Progenitor cell of endocrine pancreas (in vitro differentiated cells): Measurements from ENCODE around the gene TNFRSF9. TPM values are rescaled to one million over a fixed set of nuclear protein-coding genes. Genes with fewer than 3 reads are reported as not detected.
A peak's percentile ranks its signal among the peaks of the same experiment; 100 is the strongest.

Experiments used
- DNase-seq: peaks from one replicate; pipeline ENCODE4 v3.0.0; 2021; ENCODE audit warnings: low spot score; ENCODE audit not compliant: unreplicated experiment
- H3K27ac Mint-ChIP-seq: 2 replicates; pipeline ENCODE4 v1.8.0; 2021; ENCODE audit warnings: mild to moderate bottlenecking, moderate library complexity, mixed read lengths
- H3K27me3 Mint-ChIP-seq: 2 replicates; pipeline ENCODE4 v1.8.0; 2021; ENCODE audit warnings: mixed read lengths
- H3K36me3 Mint-ChIP-seq: 2 replicates; pipeline ENCODE4 v1.8.0; 2022; ENCODE audit warnings: mixed read lengths; ENCODE audit not compliant: insufficient read depth
- H3K4me1 Mint-ChIP-seq: 2 replicates; pipeline ENCODE4 v1.8.0; 2021; ENCODE audit warnings: low read depth, mixed read lengths
- H3K4me3 Mint-ChIP-seq: 2 replicates; pipeline ENCODE4 v1.8.0; 2021; ENCODE audit warnings: low read depth, mild to moderate bottlenecking, moderate library complexity, mixed read lengths
- H3K9me3 Mint-ChIP-seq: 2 replicates; pipeline ENCODE4 v1.8.0; 2021; ENCODE audit warnings: low read depth, mixed read lengths
- total RNA-seq: library from RNA; stranded (reverse); gene quantifications from 2 replicates; pipeline ENCODE4 v1.2.1, GENCODE V29; 2021
- TF ChIP-seq, protein P1 (sequence below): fragments of 200-600 bp; sonication (generic); IDR thresholded peaks from one replicate; pipeline ENCODE4 v1.5.0; 2021; ENCODE audit warnings: antibody characterized with exemption, mild to moderate bottlenecking; ENCODE audit not compliant: unreplicated experiment

TNFRSF9 gene
- total RNA-seq, 1 donor from 2014 or later: 0.60 TPM

DNA sequence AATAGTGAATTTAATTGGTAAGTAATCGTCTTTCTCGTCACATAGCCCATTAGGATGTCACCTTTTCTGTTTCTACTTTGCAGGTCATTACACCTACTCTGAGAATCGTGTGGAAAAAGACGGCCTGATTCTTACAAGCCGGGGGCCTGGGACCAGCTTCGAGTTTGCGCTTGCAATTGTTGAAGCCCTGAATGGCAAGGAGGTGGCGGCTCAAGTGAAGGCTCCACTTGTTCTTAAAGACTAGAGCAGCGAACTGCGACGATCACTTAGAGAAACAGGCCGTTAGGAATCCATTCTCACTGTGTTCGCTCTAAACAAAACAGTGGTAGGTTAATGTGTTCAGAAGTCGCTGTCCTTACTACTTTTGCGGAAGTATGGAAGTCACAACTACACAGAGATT is 44.2 kb upstream of the TNFRSF9 start:
- Mint-ChIP-seq H3K9me3 (no peaks in the 10 kb centered on the region), H3K27me3 (no peaks in the 10 kb centered on the region), H3K4me1 (peaks cover 13% of the 10 kb centered on the region), H3K36me3 (peaks cover 28% of the 10 kb centered on the region), H3K27ac (no peak overlapping the region), H3K4me3 (no peak overlapping the region)
- TF ChIP-seq, protein P1, sequence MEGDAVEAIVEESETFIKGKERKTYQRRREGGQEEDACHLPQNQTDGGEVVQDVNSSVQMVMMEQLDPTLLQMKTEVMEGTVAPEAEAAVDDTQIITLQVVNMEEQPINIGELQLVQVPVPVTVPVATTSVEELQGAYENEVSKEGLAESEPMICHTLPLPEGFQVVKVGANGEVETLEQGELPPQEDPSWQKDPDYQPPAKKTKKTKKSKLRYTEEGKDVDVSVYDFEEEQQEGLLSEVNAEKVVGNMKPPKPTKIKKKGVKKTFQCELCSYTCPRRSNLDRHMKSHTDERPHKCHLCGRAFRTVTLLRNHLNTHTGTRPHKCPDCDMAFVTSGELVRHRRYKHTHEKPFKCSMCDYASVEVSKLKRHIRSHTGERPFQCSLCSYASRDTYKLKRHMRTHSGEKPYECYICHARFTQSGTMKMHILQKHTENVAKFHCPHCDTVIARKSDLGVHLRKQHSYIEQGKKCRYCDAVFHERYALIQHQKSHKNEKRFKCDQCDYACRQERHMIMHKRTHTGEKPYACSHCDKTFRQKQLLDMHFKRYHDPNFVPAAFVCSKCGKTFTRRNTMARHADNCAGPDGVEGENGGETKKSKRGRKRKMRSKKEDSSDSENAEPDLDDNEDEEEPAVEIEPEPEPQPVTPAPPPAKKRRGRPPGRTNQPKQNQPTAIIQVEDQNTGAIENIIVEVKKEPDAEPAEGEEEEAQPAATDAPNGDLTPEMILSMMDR: no peak
- no peak for DNase-seq

DNA sequence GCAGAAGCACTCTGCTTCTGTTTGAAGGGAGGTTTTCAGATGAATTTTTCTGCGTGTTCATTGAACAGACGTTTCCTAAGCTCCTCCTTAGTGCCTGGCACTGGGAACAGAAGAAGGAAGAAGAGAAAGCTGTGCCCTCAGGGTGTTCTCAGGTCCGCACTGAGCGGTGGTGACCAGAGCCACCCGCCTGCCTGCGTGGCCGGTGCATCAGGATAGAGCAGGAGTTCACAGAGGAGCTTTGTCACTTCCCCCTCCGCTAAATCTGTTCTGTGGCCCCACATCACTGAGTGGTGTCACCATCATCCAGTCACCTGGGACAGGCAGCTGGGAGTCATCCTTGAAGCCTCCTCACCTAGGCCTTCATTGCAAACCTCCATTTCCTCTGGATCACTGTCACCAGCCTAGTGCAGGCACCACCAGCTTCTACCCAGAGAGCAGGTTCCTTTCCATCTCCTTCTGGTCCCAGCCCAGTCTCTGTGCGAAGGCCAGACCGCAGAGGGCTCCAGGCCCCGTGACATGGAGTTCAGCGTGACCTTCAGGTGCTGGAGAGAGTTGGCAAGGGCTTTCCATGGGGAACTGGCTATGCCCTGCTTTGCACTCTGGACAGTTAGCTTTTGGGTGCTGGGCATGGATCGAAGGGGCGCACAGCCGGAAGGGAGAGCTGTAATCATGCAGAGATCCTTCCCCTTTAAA is 42.6 kb upstream of the TNFRSF9 start:
- DNase-seq: no peak
- Mint-ChIP-seq H3K36me3 (peaks cover 35% of the 10 kb centered on the region), H3K27ac (no peak overlapping the region), H3K27me3 (no peaks in the 10 kb centered on the region), H3K9me3 (no peaks in the 10 kb centered on the region), H3K4me1 (peaks cover 8% of the 10 kb centered on the region), H3K4me3 (no peak overlapping the region)
- TF ChIP-seq, protein P1: no peak

DNA sequence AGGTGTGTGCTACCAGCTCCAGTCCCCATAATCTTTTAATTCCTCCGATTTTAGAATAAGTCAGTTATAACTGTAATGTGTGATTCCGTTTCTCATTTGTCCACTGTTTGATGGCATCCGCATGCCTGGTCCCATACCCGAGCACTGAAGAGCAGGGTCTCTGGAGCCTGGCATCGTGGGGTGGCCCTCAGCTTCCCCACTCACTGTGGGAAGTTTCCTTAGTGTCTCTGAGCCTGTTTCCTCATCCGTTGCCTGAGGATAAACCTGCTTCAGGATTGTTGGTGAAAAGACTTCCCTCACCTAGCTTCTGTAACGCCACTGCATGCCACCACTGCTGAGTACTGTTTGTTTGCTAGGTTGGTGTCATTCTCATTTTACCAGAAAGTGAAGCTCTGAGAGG is 40.3 kb upstream of the TNFRSF9 start:
- Mint-ChIP-seq H3K4me1 (peaks cover 8% of the 10 kb centered on the region), H3K9me3 (no peaks in the 10 kb centered on the region), H3K27me3 (no peaks in the 10 kb centered on the region), H3K36me3 (peaks cover 33% of the 10 kb centered on the region), H3K4me3 (no peak overlapping the region), H3K27ac (no peak overlapping the region)
- TF ChIP-seq, protein P1: no peak
- DNase-seq: no peak

DNA sequence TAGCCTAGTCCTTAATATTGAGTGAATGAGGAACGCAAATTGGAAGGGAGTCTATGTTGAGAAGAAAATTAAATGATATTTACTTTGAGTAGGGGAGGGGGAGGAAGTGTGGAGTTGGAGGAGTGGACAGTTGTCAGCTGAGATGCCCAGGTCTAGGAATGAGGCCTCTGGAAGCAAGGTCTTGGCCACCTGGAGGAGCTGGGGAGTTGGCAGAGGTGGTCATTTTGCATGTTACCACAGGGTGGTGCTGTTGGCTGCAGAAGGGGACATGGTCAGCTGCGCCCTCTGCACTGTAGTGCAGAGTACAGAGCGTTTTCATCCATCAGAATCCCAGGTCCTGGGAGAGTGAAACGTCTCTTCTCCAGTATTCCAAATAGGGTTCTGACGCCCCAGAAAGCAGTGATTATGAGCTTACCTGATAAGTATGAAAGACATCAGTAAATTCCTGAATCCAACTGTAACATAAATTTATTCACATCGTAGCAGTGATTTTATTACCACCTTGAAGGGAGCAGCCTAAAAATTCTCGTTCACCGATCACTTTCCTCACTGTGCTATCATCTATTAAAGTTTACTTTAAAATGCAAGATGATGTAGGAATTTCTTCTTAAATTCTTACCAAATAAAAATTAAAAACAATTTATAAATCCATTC is 34.7 kb upstream of the TNFRSF9 start:
- H3K27ac Mint-ChIP-seq: peak overlapping the region; percentile 29
- DNase-seq: peak; percentile 70
- TF ChIP-seq, protein P1: peak; percentile 98
- no peaks in the 10 kb centered on the region for H3K4me1 Mint-ChIP-seq
- H3K4me3 Mint-ChIP-seq: no peak overlapping the region
- H3K27me3 Mint-ChIP-seq: no peaks in the 10 kb centered on the region
- H3K36me3 Mint-ChIP-seq: peaks cover 34% of the 10 kb centered on the region
- no peaks in the 10 kb centered on the region for H3K9me3 Mint-ChIP-seq

DNA sequence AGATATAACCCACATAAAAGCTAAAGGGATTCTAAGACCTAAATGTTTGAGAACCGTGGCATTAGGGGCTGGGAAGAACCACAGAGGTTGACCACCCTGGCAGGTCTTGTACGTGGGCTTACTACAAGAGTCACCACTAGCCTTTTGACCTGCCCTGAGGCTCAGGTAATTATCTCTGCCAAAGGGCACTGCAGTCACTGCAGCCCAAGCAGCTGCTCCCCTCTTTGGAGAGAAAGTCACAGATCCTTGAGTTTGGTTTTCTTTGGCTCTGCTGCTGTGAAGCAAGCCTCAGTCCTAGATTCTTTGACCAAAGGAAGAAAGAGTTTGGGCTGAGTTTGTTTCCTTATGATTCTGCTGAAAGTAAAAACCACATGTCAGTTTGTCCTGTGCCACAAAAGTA is 32.4 kb upstream of the TNFRSF9 start:
- no peak overlapping the region for H3K27ac Mint-ChIP-seq
- no peaks in the 10 kb centered on the region for H3K27me3 Mint-ChIP-seq
- TF ChIP-seq, protein P1: no peak
- no peaks in the 10 kb centered on the region for H3K4me1 Mint-ChIP-seq
- no peak overlapping the region for H3K4me3 Mint-ChIP-seq
- no peaks in the 10 kb centered on the region for H3K9me3 Mint-ChIP-seq
- peaks cover 31% of the 10 kb centered on the region for H3K36me3 Mint-ChIP-seq
- no peak for DNase-seq
